HCT116 (cell line): Measurements from ENCODE around the gene KANSL1.
"Not testable (repeated sequence)": the region's sequence is repeated elsewhere in the genome, so short reads cannot be mapped to it uniquely, and the experiment has no call there.

Source experiments
- EGR1 ChIP-seq: IDR thresholded peaks from 2 replicates; pipeline ENCODE4 v1.6.1; 2012; ENCODE audit warnings: low read depth
- EZH2 ChIP-seq: fragments of 200-600 bp; sonication (generic); IDR thresholded peaks from 2 replicates; pipeline ENCODE4 v1.6.1; 2017; ENCODE audit warnings: antibody characterized with exemption, mixed run types
- FOSL1 ChIP-seq: IDR thresholded peaks from 2 replicates; pipeline ENCODE4 v1.6.1; 2012; ENCODE audit warnings: low read depth
- POLR2A ChIP-seq: IDR thresholded peaks from 2 replicates; pipeline ENCODE4 v1.7.0; 2011; ENCODE audit warnings: borderline replicate concordance; ENCODE audit not compliant: insufficient read depth, insufficient read length; ENCODE audit errors: extremely low read depth
- POLR2AphosphoS5 ChIP-seq: IDR thresholded peaks from 2 replicates; pipeline ENCODE4 v1.6.1; 2011; ENCODE audit warnings: mild to moderate bottlenecking, low read depth, low read length, moderate library complexity
- RAD21 ChIP-seq: IDR thresholded peaks from 2 replicates; pipeline ENCODE4 v1.6.1; 2012; ENCODE audit warnings: low read depth, mild to moderate bottlenecking
- SP1 ChIP-seq: IDR thresholded peaks from 2 replicates; pipeline ENCODE4 v1.6.1; 2012; ENCODE audit warnings: low read depth
- TF ChIP-seq, protein P1 (sequence below), 3 experiments: fragments of 200-600 bp in 1 of 3; sonication (generic) in 1 of 3; IDR thresholded peaks in 2 of 3; conservative IDR thresholded peaks in 1 of 3; 2 replicates each; pipeline ENCODE4 v1.5.1; 2012 to 2017; ENCODE audit warnings: low read depth in 2 of 3, low read length in 2 of 3, antibody characterized with exemption in 1 of 3, borderline replicate concordance in 1 of 3, control low read depth in 1 of 3, mild to moderate bottlenecking in 1 of 3, mixed read lengths in 1 of 3, mixed run types in 1 of 3, moderate library complexity in 1 of 3; ENCODE audit not compliant: insufficient read depth in 1 of 3
- TF ChIP-seq, protein P2 (sequence below): IDR thresholded peaks from 2 replicates; pipeline ENCODE4 v1.6.1; 2012; ENCODE audit warnings: low read depth
- TF ChIP-seq, protein P3 (sequence below): IDR thresholded peaks from 2 replicates; pipeline ENCODE4 v1.6.1; 2012

DNA sequence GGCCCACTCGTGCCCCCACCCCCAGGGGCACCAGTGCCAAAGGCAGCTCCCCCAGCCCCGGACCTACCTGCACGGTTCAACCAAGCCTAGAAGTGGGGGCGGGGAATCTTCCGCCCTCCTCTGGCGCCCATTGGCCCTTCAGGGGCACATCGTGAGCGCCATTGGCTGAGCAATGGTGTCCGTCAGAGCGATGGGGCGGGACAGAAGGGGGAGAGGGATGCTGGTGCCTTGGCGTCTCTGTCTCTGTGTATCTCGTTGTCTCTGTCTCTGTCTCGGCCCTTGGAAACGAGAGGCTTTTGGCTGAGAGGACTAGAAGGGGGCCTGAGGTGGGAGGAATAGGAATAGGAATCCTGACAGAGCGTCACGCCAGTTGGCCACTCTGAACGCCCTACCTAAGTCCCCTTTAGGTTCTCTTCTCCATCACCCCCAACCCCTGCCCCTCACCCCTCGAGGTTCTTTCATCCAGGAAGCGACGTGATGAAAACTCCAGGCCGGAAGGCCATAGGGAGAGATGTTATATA, 32.1 kb upstream of the KANSL1 start:
- not testable (repeated sequence) for TF ChIP-seq POLR2A, FOSL1, EZH2, EGR1, RAD21
- TF ChIP-seq, protein P1, sequence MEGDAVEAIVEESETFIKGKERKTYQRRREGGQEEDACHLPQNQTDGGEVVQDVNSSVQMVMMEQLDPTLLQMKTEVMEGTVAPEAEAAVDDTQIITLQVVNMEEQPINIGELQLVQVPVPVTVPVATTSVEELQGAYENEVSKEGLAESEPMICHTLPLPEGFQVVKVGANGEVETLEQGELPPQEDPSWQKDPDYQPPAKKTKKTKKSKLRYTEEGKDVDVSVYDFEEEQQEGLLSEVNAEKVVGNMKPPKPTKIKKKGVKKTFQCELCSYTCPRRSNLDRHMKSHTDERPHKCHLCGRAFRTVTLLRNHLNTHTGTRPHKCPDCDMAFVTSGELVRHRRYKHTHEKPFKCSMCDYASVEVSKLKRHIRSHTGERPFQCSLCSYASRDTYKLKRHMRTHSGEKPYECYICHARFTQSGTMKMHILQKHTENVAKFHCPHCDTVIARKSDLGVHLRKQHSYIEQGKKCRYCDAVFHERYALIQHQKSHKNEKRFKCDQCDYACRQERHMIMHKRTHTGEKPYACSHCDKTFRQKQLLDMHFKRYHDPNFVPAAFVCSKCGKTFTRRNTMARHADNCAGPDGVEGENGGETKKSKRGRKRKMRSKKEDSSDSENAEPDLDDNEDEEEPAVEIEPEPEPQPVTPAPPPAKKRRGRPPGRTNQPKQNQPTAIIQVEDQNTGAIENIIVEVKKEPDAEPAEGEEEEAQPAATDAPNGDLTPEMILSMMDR (IDR thresholded peaks at IDR 0.05 in 2 of 3, conservative IDR thresholded peaks at IDR 0.05 in 1 of 3; ENCODE audit: borderline replicate concordance in 1 of 3, insufficient read depth in 1 of 3, low read depth in 2 of 3, low read length in 2 of 3), result not testable (repeated sequence)
- TF ChIP-seq, protein P2, sequence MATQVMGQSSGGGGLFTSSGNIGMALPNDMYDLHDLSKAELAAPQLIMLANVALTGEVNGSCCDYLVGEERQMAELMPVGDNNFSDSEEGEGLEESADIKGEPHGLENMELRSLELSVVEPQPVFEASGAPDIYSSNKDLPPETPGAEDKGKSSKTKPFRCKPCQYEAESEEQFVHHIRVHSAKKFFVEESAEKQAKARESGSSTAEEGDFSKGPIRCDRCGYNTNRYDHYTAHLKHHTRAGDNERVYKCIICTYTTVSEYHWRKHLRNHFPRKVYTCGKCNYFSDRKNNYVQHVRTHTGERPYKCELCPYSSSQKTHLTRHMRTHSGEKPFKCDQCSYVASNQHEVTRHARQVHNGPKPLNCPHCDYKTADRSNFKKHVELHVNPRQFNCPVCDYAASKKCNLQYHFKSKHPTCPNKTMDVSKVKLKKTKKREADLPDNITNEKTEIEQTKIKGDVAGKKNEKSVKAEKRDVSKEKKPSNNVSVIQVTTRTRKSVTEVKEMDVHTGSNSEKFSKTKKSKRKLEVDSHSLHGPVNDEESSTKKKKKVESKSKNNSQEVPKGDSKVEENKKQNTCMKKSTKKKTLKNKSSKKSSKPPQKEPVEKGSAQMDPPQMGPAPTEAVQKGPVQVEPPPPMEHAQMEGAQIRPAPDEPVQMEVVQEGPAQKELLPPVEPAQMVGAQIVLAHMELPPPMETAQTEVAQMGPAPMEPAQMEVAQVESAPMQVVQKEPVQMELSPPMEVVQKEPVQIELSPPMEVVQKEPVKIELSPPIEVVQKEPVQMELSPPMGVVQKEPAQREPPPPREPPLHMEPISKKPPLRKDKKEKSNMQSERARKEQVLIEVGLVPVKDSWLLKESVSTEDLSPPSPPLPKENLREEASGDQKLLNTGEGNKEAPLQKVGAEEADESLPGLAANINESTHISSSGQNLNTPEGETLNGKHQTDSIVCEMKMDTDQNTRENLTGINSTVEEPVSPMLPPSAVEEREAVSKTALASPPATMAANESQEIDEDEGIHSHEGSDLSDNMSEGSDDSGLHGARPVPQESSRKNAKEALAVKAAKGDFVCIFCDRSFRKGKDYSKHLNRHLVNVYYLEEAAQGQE, result not testable (repeated sequence)
- TF ChIP-seq, protein P3, sequence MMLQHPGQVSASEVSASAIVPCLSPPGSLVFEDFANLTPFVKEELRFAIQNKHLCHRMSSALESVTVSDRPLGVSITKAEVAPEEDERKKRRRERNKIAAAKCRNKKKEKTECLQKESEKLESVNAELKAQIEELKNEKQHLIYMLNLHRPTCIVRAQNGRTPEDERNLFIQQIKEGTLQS, result not testable (repeated sequence)
- peak; percentile 57 for TF ChIP-seq POLR2AphosphoS5
- TF ChIP-seq SP1, result peak; percentile 86
